HEK293 (cell line): ENCODE results near the gene KIF4B.
"Not testable (repeated sequence)": the region's sequence is repeated elsewhere in the genome, so short reads cannot be mapped to it uniquely, and the experiment has no call there.

ENCODE experiments used
- CTCF ChIA-PET: fragments of 350-600 bp; formaldehyde crosslinking; extraction: SDS; loops from one replicate; lab custom pipeline; 2021; ENCODE audit warnings: antibody characterized with exemption; lab: Yijun Ruan, JAX
- POLR2A ChIA-PET: fragments of 300-600 bp; formaldehyde crosslinking; extraction: SDS; loops from one replicate; lab custom pipeline; 2020; ENCODE audit warnings: antibody characterized with exemption, inconsistent platforms; lab: Yijun Ruan, JAX
- H3K27ac ChIP-seq: fragments of 200-500 bp; sonication (Bioruptor generic); 2 replicates; pipeline ENCODE4 v1.5.1; 2014; ENCODE audit warnings: low read depth, low read length, control low read depth, inconsistent platforms; ENCODE audit errors: extremely low read depth
- H3K36me3 ChIP-seq, 2 experiments: fragments of 200-500 bp in 1 of 2; sonication (Bioruptor generic) in 1 of 2; 1 replicate in 1 of 2; 2 replicates in 1 of 2; pipeline ENCODE4 v1.5.1; 2014 to 2017; ENCODE audit warnings: inconsistent platforms in 2 of 2, low read length in 2 of 2; ENCODE audit not compliant: control insufficient read depth in 2 of 2, insufficient read depth in 1 of 2
- H3K4me1 ChIP-seq: fragments of 200-500 bp; sonication (Bioruptor generic); 2 replicates; pipeline ENCODE4 v1.5.1; 2014; ENCODE audit warnings: mild to moderate bottlenecking, low read length, inconsistent platforms; ENCODE audit not compliant: control insufficient read depth, insufficient read depth
- H3K4me3 ChIP-seq: 2 replicates; pipeline ENCODE4 v1.5.1; 2011; ENCODE audit warnings: low read depth, mild to moderate bottlenecking, control low read depth, low read length, moderate library complexity
- H3K9me3 ChIP-seq: fragments of 200-500 bp; sonication (Bioruptor generic); 2 replicates; pipeline ENCODE4 v1.5.1; 2014; ENCODE audit warnings: low read depth, low read length, inconsistent platforms; ENCODE audit not compliant: control insufficient read depth, insufficient read depth
- ELK4 ChIP-seq: IDR thresholded peaks from 2 replicates; pipeline ENCODE4 v1.6.1; 2011; ENCODE audit warnings: mild to moderate bottlenecking, low read depth, low read length, borderline replicate concordance
- HOXA7 ChIP-seq: sonication (generic); formaldehyde crosslinking; IDR thresholded peaks from 2 replicates; pipeline ENCODE4 v1.8.1; 2022; ENCODE audit warnings: missing genetic modification reagents, borderline replicate concordance
- KLF1 ChIP-seq: fragments of 450-650 bp; formaldehyde crosslinking; IDR thresholded peaks from 2 replicates; pipeline ENCODE4 v1.5.1; 2016; ENCODE audit warnings: missing biosample characterization, missing genetic modification characterization
- KLF16 ChIP-seq: fragments of 450-650 bp; formaldehyde crosslinking; IDR thresholded peaks from 2 replicates; pipeline ENCODE4 v1.5.1; 2017; ENCODE audit warnings: missing biosample characterization, missing genetic modification characterization
- KLF17 ChIP-seq: fragments of 450-650 bp; formaldehyde crosslinking; IDR thresholded peaks from 2 replicates; pipeline ENCODE4 v1.5.1; 2016; ENCODE audit warnings: missing biosample characterization, missing genetic modification characterization
- PATZ1 ChIP-seq: fragments of 450-650 bp; formaldehyde crosslinking; IDR thresholded peaks from 2 replicates; pipeline ENCODE4 v1.5.1; 2016; ENCODE audit warnings: missing biosample characterization, missing genetic modification characterization
- REST ChIP-seq: fragments of 450-650 bp; formaldehyde crosslinking; IDR thresholded peaks from 2 replicates; pipeline ENCODE4 v1.5.1; 2016; ENCODE audit warnings: missing biosample characterization, missing genetic modification characterization
- TCF7L2 ChIP-seq: IDR thresholded peaks from 2 replicates; pipeline ENCODE4 v1.6.1; 2011; ENCODE audit warnings: low read depth, mild to moderate bottlenecking, inconsistent platforms, low read length, moderate library complexity, borderline replicate concordance
- ZNF138 ChIP-seq: fragments of 450-650 bp; formaldehyde crosslinking; IDR thresholded peaks from 2 replicates; pipeline ENCODE4 v1.5.1; 2016; ENCODE audit warnings: missing biosample characterization, missing genetic modification characterization, borderline replicate concordance
- ZNF239 ChIP-seq: fragments of 450-650 bp; formaldehyde crosslinking; IDR thresholded peaks from 2 replicates; pipeline ENCODE4 v1.5.1; 2016; ENCODE audit warnings: missing biosample characterization, missing genetic modification characterization
- ZNF248 ChIP-seq: fragments of 450-650 bp; formaldehyde crosslinking; IDR thresholded peaks from 2 replicates; pipeline ENCODE4 v1.5.1; 2017; ENCODE audit warnings: missing biosample characterization, missing genetic modification characterization
- ZNF280C ChIP-seq: fragments of 450-650 bp; formaldehyde crosslinking; IDR thresholded peaks from 2 replicates; pipeline ENCODE4 v1.5.1; 2016; ENCODE audit warnings: missing biosample characterization, missing genetic modification characterization
- ZNF335 ChIP-seq: fragments of 450-650 bp; formaldehyde crosslinking; conservative IDR thresholded peaks from 2 replicates; pipeline ENCODE4 v1.5.1; 2016; ENCODE audit warnings: missing biosample characterization, missing genetic modification characterization
- ZNF426 ChIP-seq: fragments of 450-650 bp; formaldehyde crosslinking; IDR thresholded peaks from 2 replicates; pipeline ENCODE4 v1.5.1; 2017; ENCODE audit warnings: missing biosample characterization, missing genetic modification characterization, mild to moderate bottlenecking, inconsistent platforms, moderate library complexity
- ZNF596 ChIP-seq: fragments of 450-650 bp; IDR thresholded peaks from 2 replicates; pipeline ENCODE4 v1.5.0; 2018; ENCODE audit warnings: missing biosample characterization, mild to moderate bottlenecking, missing genetic modification characterization, moderate library complexity
- ZNF701 ChIP-seq: fragments of 450-650 bp; formaldehyde crosslinking; IDR thresholded peaks from 2 replicates; pipeline ENCODE4 v1.5.1; 2016; ENCODE audit warnings: missing biosample characterization, missing genetic modification characterization
- ZNF830 ChIP-seq: fragments of 450-650 bp; IDR thresholded peaks from 2 replicates; pipeline ENCODE4 v1.5.0; 2018; ENCODE audit warnings: missing biosample characterization, missing genetic modification characterization, low read depth, mild to moderate bottlenecking, moderate library complexity

The KIF4B gene

GRCh38 chr5:154976082-154976481, 37.5 kb upstream of the KIF4B start:
- ChIA-PET CTCF (interaction anchor here (0.7 to 1.3 kb wide), 2 partner anchors 29 to 747 kb away, joined by 3 read pairs; no protein-coding TSS in a partner anchor), POLR2A (interaction anchor here (0.6 kb wide), 1 partner anchor 23 kb away, joined by 4 read pairs; no protein-coding TSS in a partner anchor)
- H3K27ac ChIP-seq, H3K9me3 ChIP-seq, H3K4me1 ChIP-seq, H3K4me3 ChIP-seq, H3K36me3 ChIP-seq: not testable (repeated sequence)

DNA sequence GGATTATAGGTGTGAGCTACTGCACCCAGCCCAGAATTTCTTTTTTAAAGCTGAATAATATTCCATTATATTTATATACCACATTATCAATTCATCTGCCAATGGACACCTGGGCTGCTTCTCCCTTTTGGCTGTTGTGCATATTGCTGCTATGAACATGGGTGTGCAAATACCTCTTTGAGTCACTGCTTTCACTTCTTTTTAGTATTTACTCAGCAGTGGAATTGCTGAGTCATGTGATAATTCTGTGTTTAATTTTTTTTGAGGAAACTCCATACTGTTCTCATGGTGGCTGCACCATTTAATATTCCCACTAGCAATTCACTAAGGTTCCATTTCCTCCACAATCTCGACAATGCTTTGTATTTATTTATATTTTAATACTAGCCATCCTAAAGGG, 36.1 kb upstream of the KIF4B start:
- H3K9me3 ChIP-seq: no peaks in the 10 kb centered on the region
- ChIA-PET CTCF (no interaction called here), POLR2A (no interaction called here)

DNA sequence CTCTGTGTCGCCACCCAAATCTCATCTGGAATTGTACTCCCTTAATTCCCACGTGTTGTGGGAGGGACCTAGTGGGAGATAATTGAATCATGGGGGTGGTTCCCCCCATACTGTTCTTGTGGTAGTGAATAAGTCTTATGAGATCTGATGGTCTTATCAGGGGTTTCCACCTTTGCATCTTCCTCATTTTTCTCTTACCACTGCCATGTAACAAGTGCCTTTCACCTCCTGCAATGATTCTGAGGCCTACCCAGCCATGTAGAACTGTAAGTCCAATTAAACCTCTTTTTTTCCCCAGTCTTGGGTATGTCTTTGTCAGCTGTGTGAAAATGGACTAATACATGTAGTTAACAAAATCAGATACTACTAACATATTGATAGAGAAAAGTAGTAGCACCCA, 35.3 kb upstream of the KIF4B start:
- H3K27ac ChIP-seq, POLR2A ChIA-PET, CTCF ChIA-PET, H3K36me3 ChIP-seq, H3K4me3 ChIP-seq, H3K9me3 ChIP-seq, H3K4me1 ChIP-seq: not testable (repeated sequence)

More for the DNA sequence above, 36.1 kb upstream of the KIF4B start:
- H3K4me3 ChIP-seq: no peak overlapping the region
- no peaks in the 10 kb centered on the region for H3K36me3 ChIP-seq
- H3K4me1 ChIP-seq: no peaks in the 10 kb centered on the region
- TF ChIP-seq KLF1: no peak
- no peak for TF ChIP-seq ZNF335 (tag by site-specific recombination)
- no peak for TF ChIP-seq ZNF426 (tag by site-specific recombination)
- no peak for TF ChIP-seq ZNF248 (tag by site-specific recombination)
- no peak for TF ChIP-seq ZNF280C
- no peak for TF ChIP-seq KLF16 (tag by site-specific recombination)
- TF ChIP-seq ZNF239 (tag by site-specific recombination): no peak
- no peak for TF ChIP-seq ZNF701 (tag by site-specific recombination)
- TF ChIP-seq ELK4: no peak
- no peak for TF ChIP-seq ZNF596 (tag by site-specific recombination)
- no peak for TF ChIP-seq ZNF138 (tag by site-specific recombination)
- TF ChIP-seq, all 188 proteins: peak for 0
- H3K27ac ChIP-seq: no peak overlapping the region

DNA sequence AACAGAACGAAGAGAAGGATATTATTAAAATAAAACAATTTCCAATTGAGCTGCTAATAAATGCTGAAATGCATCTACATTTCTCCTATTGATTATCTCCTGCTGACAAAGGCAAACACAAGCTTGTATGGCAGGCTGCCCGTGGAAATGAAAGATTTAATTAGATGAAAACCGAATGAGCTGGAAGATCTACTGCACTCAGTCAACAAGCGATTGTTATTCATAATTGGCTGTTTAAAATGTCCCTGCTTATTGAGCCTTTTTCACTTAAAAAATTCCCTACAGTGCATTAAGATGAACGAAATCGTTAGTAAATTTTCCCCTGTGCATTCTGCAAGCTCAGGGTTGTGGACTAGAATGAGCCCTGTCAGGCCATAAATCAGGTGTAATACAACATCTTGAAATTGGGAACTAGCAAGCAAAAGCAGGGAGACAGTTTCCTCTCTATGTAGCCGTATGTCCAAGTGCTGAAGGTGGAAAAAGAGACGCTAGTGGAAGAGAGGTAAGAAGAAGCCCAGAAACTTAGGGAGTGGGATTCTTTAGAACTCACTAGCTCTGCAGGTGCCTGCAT, 28.5 kb upstream of the KIF4B start:
- Histone ChIP-seq H3K36me3 (no peaks in the 10 kb centered on the region), H3K4me3 (no peak overlapping the region), H3K4me1 (no peaks in the 10 kb centered on the region), H3K27ac (no peak overlapping the region), H3K9me3 (no peaks in the 10 kb centered on the region)
- POLR2A ChIA-PET: no interaction called here
- TF ChIP-seq TCF7L2: no peak
- TF ChIP-seq ZNF830: no peak
- no peak for TF ChIP-seq KLF17 (tag by site-specific recombination)
- TF ChIP-seq PATZ1 (tag by site-specific recombination): no peak
- no peak for TF ChIP-seq REST (tag by site-specific recombination)
- no peak for TF ChIP-seq HOXA7 (CRISPR knock-in tag)
- CTCF ChIA-PET: interaction anchor here (1.4 to 2.2 kb wide), 2 partner anchors 11 to 12 kb away, joined by 3 to 8 read pairs; no protein-coding TSS in a partner anchor
